ENCODE data around the gene PCDH8. TPM values are rescaled to one million over a fixed set of nuclear protein-coding genes. Genes with fewer than 3 reads are reported as not detected.

Gene PCDH8
- total and polyA plus RNA-seq, 2 of the 13 experiments (the other 11 are each of a cell fraction or from before 2014, with no cell fraction given), result not detected

- DNase-seq (ENCODE audit: low spot score), result no peak
- Histone ChIP-seq H3K4me2 (ENCODE audit: low read depth, low read length) (no peak overlapping the region), H3K4me1 (ENCODE audit: insufficient read depth, low read length) (peaks cover 12% of the 10 kb centered on the region), H3K9me3 (ENCODE audit: low read length) (no peaks in the 10 kb centered on the region), H3K4me3 (replicated peaks in 1 of 3; ENCODE audit: insufficient read depth in 1 of 3, low read depth in 2 of 3, low read length in 3 of 3) (no peak overlapping the region), H3K27ac (ENCODE audit: extremely low read length, insufficient read depth, low read length) (no peak overlapping the region), H2AFZ (ENCODE audit: low read length) (no peak overlapping the region), H3K27me3 (ENCODE audit: control insufficient read depth in 1 of 2, insufficient read depth in 2 of 2, low read length in 2 of 2) (peaks cover 0 to 10% of the 10 kb centered on the region in 2 experiments; a peak in 1 of 5 replicates), H3K79me2 (ENCODE audit: insufficient read depth, low read length) (no peaks in the 10 kb centered on the region), H4K20me1 (ENCODE audit: insufficient read depth, low read length) (no peaks in the 10 kb centered on the region), H3K9ac (ENCODE audit: insufficient read depth, low read depth, low read length) (no peak overlapping the region), H3K36me3 (replicated peaks in 1 of 2; ENCODE audit: control insufficient read depth in 1 of 2, insufficient read depth in 2 of 2, low read length in 2 of 2) (no peaks in the 10 kb centered on the region)
- ATAC-seq, result no peak
- ChIA-PET CTCF (ENCODE audit: low intra/inter-chr PET ratio, low total read pairs) (no interaction called here), POLR2A (no interaction called here)
- FAIRE-seq, result no peak
- in situ Hi-C loops (cut with HindIII; ENCODE audit: extremely low pct_ligation_motif_present, low pct_unique_long_range_greater_than_20kb), result no loop called here
- intact Hi-C loops (cut with micrococcal nuclease; ENCODE audit: unreplicated experiment), result no loop called here
- TF ChIP-seq AHR (CRISPR knock-in tag; IDR thresholded peaks at IDR 0.05), result no peak
- TF ChIP-seq, protein P1, sequence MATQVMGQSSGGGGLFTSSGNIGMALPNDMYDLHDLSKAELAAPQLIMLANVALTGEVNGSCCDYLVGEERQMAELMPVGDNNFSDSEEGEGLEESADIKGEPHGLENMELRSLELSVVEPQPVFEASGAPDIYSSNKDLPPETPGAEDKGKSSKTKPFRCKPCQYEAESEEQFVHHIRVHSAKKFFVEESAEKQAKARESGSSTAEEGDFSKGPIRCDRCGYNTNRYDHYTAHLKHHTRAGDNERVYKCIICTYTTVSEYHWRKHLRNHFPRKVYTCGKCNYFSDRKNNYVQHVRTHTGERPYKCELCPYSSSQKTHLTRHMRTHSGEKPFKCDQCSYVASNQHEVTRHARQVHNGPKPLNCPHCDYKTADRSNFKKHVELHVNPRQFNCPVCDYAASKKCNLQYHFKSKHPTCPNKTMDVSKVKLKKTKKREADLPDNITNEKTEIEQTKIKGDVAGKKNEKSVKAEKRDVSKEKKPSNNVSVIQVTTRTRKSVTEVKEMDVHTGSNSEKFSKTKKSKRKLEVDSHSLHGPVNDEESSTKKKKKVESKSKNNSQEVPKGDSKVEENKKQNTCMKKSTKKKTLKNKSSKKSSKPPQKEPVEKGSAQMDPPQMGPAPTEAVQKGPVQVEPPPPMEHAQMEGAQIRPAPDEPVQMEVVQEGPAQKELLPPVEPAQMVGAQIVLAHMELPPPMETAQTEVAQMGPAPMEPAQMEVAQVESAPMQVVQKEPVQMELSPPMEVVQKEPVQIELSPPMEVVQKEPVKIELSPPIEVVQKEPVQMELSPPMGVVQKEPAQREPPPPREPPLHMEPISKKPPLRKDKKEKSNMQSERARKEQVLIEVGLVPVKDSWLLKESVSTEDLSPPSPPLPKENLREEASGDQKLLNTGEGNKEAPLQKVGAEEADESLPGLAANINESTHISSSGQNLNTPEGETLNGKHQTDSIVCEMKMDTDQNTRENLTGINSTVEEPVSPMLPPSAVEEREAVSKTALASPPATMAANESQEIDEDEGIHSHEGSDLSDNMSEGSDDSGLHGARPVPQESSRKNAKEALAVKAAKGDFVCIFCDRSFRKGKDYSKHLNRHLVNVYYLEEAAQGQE (IDR thresholded peaks at IDR 0.05; ENCODE audit: borderline replicate concordance in 1 of 2, low read depth in 1 of 2, low read length in 2 of 2), result peak; percentile 32 to 53; a peak in 3 of 4 replicates
- TF ChIP-seq ZBTB39 (CRISPR knock-in tag; IDR thresholded peaks at IDR 0.05), result no peak
- no TSS peak for BruUV-seq (replicated peaks)
- 95% methylated on average over 56 of the region's 100 CpGs for WGBS (ENCODE audit: low lambda C conversion rate)
These were observed 1.7 kb downstream of the PCDH8 start for GRCh38 chr13:52846567-52847321.
